Left ventricle myocardium inferior (tissue), 1 donor: ENCODE data around the gene DESI2. TPM values are rescaled to one million over a fixed set of nuclear protein-coding genes. Genes with fewer than 3 reads are reported as not detected.

Source experiments
- DNase-seq: peaks from one replicate; pipeline ENCODE4 v3.0.0-alpha.2; 2020
- H3K27ac ChIP-seq: fragments of 200-600 bp; replicated peaks from 2 replicates; pipeline ENCODE4 v1.8.0; 2021
- H3K27me3 ChIP-seq: fragments of 200-600 bp; 2 replicates; pipeline ENCODE4 v1.8.0; 2021; ENCODE audit warnings: low read depth
- H3K36me3 ChIP-seq: fragments of 200-600 bp; 2 replicates; pipeline ENCODE4 v1.8.0; 2021
- H3K4me1 ChIP-seq: fragments of 200-600 bp; 2 replicates; pipeline ENCODE4 v1.8.0; 2021
- H3K4me3 ChIP-seq: fragments of 200-600 bp; 2 replicates; pipeline ENCODE4 v1.8.0; 2021; ENCODE audit warnings: mild to moderate bottlenecking, moderate library complexity
- H3K9me3 ChIP-seq: fragments of 200-600 bp; replicated peaks from 2 replicates; pipeline ENCODE4 v1.8.0; 2021
- CTCF ChIP-seq: fragments of 200-600 bp; IDR thresholded peaks from 2 replicates; pipeline ENCODE4 v1.8.0; 2021; ENCODE audit warnings: antibody characterized with exemption, mild to moderate bottlenecking, borderline replicate concordance
- intact Hi-C: fragments of 100-400 bp; cut with micrococcal nuclease; formaldehyde crosslinking; loops from one replicate; pipeline ENCODE4 v1.11.0; 2022
- total RNA-seq: library from RNA; stranded (reverse); fragmentation: NEBNext Ultra II Directional; extraction: Animal tissue kit (Norgen Biotek cat#: 25700); gene quantifications from one replicate; pipeline ENCODE4 v1.2.1, GENCODE V29; 2021
- donor health status: DM: no; HTN: yes; CAD: no; lungs with severe emphysema.

The DESI2 gene
- total RNA-seq, 1 donor from 2014 or later = 22.3 TPM

GRCh38 chr1:244709076-244709475 is 56.1 kb downstream of the DESI2 start:
- H3K4me3 ChIP-seq = no peak overlapping the region
- intact Hi-C loops = no loop called here
- peaks cover 26% of the 10 kb centered on the region for H3K4me1 ChIP-seq
- no peaks in the 10 kb centered on the region for H3K27me3 ChIP-seq
- peaks cover 14% of the 10 kb centered on the region for H3K36me3 ChIP-seq
- no peak for TF ChIP-seq CTCF
- H3K9me3 ChIP-seq = no peaks in the 10 kb centered on the region
- no peak for DNase-seq
- no peak overlapping the region for H3K27ac ChIP-seq

GRCh38 chr1:244709476-244710368 is 56.8 kb downstream of the DESI2 start:
- TF ChIP-seq CTCF = no peak
- H3K9me3 ChIP-seq = no peaks in the 10 kb centered on the region

GRCh38 chr1:244710474-244711062 is 57.6 kb downstream of the DESI2 start:
- H3K4me3 ChIP-seq = no peak overlapping the region
- H3K4me1 ChIP-seq = peaks cover 17% of the 10 kb centered on the region
- no peaks in the 10 kb centered on the region for H3K9me3 ChIP-seq
- H3K27ac ChIP-seq = no peak overlapping the region
- no peaks in the 10 kb centered on the region for H3K27me3 ChIP-seq
- no peak for DNase-seq
- no peak for TF ChIP-seq CTCF
- H3K36me3 ChIP-seq = peaks cover 12% of the 10 kb centered on the region
- intact Hi-C loops = no loop called here

More at GRCh38 chr1:244709476-244710368, 56.8 kb downstream of the DESI2 start:
- H3K4me3 ChIP-seq = no peak overlapping the region
- H3K36me3 ChIP-seq = peaks cover 14% of the 10 kb centered on the region
- H3K4me1 ChIP-seq = peaks cover 25% of the 10 kb centered on the region
- intact Hi-C loops = no loop called here
- no peak overlapping the region for H3K27ac ChIP-seq
- no peaks in the 10 kb centered on the region for H3K27me3 ChIP-seq
- DNase-seq = no peak

- H3K27me3 ChIP-seq = no peaks in the 10 kb centered on the region
- H3K4me1 ChIP-seq = peaks cover 13% of the 10 kb centered on the region
- H3K9me3 ChIP-seq = no peaks in the 10 kb centered on the region
- no peaks in the 10 kb centered on the region for H3K36me3 ChIP-seq
- TF ChIP-seq CTCF = no peak
- no peak for DNase-seq
- intact Hi-C loops = no loop called here
- no peak overlapping the region for H3K27ac ChIP-seq
- no peak overlapping the region for H3K4me3 ChIP-seq
These were observed 59.7 kb downstream of the DESI2 start for GRCh38 chr1:244712669-244713068.

GRCh38 chr1:244713332-244713731 is 60.4 kb downstream of the DESI2 start:
- intact Hi-C loops = no loop called here
- no peak for TF ChIP-seq CTCF
- Histone ChIP-seq H3K4me1 (peaks cover 13% of the 10 kb centered on the region), H3K27ac (no peak overlapping the region), H3K4me3 (no peak overlapping the region), H3K9me3 (no peaks in the 10 kb centered on the region), H3K27me3 (no peaks in the 10 kb centered on the region), H3K36me3 (no peaks in the 10 kb centered on the region)
- DNase-seq = no peak
